ENCODE measurements around the gene ADCY5.

Gene ADCY5

DNA sequence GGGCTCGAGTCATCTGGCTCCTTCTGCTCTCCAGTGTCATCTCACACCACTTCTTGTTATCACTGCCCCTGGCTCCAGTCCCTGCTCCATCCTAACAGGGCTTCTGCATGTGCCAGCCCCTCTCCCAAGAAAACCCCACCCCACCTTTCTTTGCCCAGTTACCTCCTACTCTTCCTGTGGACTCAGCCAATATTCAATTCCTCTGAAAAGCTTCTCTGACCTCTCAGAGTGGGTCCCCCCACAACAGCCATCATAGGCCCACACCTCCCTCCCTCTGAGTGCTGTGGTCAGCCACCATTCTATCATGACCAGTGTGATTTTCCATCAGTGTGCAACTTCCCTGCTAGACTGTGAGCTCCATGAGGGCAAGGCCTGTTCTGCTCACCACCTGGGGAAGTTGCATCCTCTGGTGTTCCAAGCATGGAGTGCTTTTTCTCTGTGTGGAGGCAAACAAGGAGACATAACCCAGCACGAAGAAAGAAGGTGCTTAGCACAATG lies 71.6 kb downstream of the ADCY5 start:
- no peak overlapping the region for H3K4me3 ChIP-seq (ENCODE audit: low read depth, low read length)
- DNase-seq (ENCODE audit: low read depth, low spot score) = no peak
- ChIA-PET CTCF (no interaction called here), POLR2A (no interaction called here)
- TF ChIP-seq, protein P1, sequence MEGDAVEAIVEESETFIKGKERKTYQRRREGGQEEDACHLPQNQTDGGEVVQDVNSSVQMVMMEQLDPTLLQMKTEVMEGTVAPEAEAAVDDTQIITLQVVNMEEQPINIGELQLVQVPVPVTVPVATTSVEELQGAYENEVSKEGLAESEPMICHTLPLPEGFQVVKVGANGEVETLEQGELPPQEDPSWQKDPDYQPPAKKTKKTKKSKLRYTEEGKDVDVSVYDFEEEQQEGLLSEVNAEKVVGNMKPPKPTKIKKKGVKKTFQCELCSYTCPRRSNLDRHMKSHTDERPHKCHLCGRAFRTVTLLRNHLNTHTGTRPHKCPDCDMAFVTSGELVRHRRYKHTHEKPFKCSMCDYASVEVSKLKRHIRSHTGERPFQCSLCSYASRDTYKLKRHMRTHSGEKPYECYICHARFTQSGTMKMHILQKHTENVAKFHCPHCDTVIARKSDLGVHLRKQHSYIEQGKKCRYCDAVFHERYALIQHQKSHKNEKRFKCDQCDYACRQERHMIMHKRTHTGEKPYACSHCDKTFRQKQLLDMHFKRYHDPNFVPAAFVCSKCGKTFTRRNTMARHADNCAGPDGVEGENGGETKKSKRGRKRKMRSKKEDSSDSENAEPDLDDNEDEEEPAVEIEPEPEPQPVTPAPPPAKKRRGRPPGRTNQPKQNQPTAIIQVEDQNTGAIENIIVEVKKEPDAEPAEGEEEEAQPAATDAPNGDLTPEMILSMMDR (IDR thresholded peaks at IDR 0.05; ENCODE audit: insufficient read depth, low read length, missing control alignments) = no peak

DNA sequence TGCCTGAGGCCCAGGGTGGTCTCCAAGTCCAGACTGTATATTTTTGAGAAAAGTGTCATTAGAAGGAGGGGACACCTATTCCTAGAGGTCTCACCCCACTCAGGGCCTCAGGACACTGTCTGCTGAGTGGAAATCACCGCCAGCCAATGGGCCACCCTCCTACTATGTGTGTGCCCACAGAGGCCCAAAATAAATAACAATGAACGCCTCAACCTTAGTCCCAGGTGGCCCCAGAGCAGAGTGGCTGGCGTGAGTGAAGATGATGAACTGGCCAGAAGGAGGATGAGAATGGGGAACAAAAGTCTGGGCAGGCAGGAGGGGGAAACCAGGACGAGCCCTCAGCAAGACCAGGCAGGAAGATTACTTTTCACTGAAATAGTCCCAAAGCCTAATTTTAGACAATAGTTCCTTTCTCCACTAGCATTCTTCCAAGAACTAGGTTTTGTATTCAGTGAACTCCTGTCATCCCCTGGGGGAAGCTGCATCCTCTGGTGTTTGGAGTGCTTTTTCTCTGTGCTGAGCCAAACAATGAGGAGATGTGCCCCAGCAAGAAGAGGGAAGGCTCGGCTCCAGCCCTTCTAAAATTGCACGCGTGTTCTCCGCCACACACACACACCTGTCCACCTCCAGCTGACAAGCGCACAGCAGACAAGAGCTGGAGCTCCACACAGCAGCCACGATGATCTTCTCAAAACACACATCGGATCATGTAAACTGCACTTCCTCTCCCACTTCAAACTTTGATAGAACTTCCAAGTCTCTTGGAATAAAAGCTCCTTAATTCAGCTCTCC lies 72.2 kb downstream of the ADCY5 start:
- ChIA-PET POLR2A (no interaction called here), CTCF (no interaction called here)
- TF ChIP-seq, protein P1 (IDR thresholded peaks at IDR 0.05; ENCODE audit: insufficient read depth, low read length, missing control alignments) = no peak
- no peak overlapping the region for H3K4me3 ChIP-seq (ENCODE audit: low read depth, low read length)
- DNase-seq (ENCODE audit: low read depth, low spot score) = no peak

DNA sequence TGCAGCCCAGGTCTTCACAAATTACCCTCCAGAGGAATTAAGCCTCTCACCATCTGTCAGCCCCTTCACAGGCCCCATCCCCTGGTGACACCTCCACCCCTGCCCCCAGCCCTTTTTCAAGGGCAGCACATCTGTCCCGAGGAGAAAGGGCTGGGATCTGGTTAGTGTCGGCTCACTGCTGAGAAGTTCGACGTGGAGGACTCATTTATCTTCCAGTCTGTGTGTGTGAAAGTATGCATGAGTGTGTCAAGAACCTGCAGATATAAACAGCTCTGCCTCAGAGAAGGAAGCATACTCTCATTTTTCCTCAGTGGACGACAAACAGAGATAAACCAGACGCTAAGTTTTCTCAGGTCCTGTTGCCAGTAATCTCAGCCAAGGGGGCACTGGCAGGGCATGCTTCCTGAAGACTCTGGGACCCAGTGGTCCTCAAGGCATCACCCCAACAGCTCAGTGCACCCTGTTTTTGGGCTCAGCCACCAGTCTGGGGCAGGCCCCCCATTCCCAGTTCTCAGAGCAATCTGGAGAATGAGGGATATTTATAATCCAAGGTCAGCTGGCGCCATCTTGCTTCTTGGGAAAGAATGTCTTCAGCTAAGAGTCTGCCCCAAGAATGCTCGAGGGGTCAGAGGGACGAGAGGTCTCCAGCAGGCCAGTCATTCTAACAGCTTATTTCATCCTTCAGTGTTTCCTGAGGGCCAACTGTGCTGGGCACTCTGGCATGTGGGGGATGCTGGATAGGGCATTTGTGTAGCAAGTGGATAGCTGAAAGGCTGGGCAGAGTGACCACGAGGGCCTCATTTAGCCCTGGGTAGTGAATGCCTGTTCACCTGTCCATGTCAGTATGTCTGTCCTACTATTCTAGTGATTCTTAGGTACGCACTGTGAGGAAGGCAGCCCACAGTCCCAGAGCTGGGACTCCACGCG lies 73.6 kb downstream of the ADCY5 start:
- ChIA-PET POLR2A (no interaction called here), CTCF (interaction anchor here (0.8 to 1.3 kb wide), 3 partner anchors 46 to 114 kb away, joined by 3 to 4 read pairs (median 3); no protein-coding TSS in a partner anchor)
- TF ChIP-seq, protein P1 (IDR thresholded peaks at IDR 0.05; ENCODE audit: insufficient read depth, low read length, missing control alignments) = no peak
- H3K4me3 ChIP-seq (ENCODE audit: low read depth, low read length) = no peak overlapping the region
- DNase-seq (ENCODE audit: low read depth, low spot score) = no peak

DNA sequence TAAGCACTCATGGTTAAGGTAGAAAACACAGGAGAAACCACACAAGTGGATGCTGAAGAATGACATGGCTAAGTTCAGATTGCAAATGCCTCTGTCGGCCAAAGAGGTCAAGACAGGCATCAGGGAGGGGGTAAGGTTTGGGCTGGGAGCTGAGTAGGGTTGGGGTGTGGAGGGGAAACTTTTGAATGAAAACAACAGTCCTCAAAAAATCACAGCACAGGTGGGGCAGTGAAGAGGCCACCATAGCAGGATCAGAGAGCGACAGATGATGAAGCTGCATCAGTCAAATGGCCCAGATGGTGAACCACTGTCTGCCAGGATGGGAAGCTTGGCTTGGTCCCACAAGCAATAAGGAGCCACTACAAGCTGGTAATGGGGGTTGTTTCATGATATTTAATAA lies 74.9 kb downstream of the ADCY5 start:
- DNase-seq (ENCODE audit: low read depth, low spot score) = no peak
- ChIA-PET POLR2A (no interaction called here), CTCF (interaction anchor here (0.8 to 0.9 kb wide), 2 partner anchors 11 to 44 kb away, joined by 3 read pairs; no protein-coding TSS in a partner anchor)
- TF ChIP-seq, protein P1 (IDR thresholded peaks at IDR 0.05; ENCODE audit: insufficient read depth, low read length, missing control alignments) = no peak
- H3K4me3 ChIP-seq (ENCODE audit: low read depth, low read length) = no peak overlapping the region

DNA sequence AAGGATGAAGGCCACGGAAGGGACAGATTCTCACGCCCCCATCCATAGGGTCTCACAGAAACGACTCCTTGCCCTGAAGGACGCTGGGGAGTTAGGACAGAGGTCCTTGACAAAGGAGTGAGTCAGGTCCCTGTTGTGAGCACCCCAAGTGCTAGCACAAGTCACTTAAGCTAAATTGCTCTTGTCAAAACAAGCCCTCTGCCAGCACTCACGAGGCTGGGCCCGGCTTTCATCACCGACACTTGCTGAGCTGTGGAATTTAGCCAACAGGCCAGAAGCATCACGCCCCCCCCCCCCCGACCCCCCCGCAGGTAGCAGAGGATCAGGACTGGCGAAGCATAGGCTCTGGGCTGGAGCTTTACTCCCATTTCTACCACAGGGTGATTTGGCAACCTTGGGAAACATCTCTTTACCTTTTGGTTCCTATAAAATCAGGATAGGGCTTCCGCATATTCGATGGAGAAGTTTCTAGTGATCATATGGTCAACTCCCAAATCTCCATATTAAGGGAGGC lies 75.4 kb downstream of the ADCY5 start:
- DNase-seq (ENCODE audit: low read depth, low spot score) = no peak
- ChIA-PET CTCF (interaction anchor here (0.9 kb wide), 1 partner anchor 11 kb away, joined by 3 read pairs; no protein-coding TSS in a partner anchor), POLR2A (no interaction called here)
- TF ChIP-seq, protein P1 (IDR thresholded peaks at IDR 0.05; ENCODE audit: insufficient read depth, low read length, missing control alignments) = no peak
- no peak overlapping the region for H3K4me3 ChIP-seq (ENCODE audit: low read depth, low read length)

All from AG04449 (cell line).